Measurements from ENCODE around the gene FUT2.

Gene FUT2

DNA sequence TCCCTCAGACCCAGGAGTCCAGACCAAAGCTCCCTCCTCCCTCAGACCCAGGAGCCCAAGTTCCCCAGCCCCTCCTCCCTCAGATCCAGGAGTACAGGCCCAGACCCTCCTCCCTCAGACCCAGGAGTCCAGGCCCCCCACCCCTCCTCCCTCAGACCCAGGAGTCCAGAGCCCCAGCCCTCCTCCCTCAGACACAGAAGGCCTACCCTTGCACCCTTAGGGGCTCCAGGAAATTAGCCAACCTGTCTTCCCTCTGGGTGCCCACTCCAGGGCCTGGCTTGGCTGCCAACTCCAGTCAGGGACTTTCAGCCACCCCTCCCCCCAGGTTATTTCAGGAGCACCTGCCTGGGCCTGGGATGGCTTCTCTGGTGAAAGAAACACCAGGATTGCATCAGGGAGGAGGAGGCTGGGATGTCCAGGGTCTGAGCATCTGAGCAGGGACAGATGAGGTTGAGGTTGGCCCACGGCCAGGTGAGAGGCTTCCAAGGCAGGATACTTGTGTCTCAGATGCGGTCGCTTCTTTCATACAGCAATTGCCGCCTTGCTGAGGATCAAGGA, 59.4 kb downstream of the FUT2 start, which contains the start of gene FGF21 (continued):
- peak; percentile 25; the same call in 1 of the 2 replicates for TF ChIP-seq ZBTB10 (tag by site-specific recombination; IDR thresholded peaks at IDR 0.05)
- TF ChIP-seq ZNF311 (tag by site-specific recombination; IDR thresholded peaks at IDR 0.05; ENCODE audit: borderline replicate concordance), result no peak
- no peak for TF ChIP-seq ZNF48 (tag by site-specific recombination; IDR thresholded peaks at IDR 0.05)
- no peak for TF ChIP-seq WT1 (tag by site-specific recombination; IDR thresholded peaks at IDR 0.05)
- TF ChIP-seq GLI4 (tag by site-specific recombination; IDR thresholded peaks at IDR 0.05), result no peak
- no peak for TF ChIP-seq BCL11A (tag by site-specific recombination; IDR thresholded peaks at IDR 0.05; ENCODE audit: low read depth)
- 0 out of 2 replicates have a peak, but pooled peaks have one; percentile 9 for TF ChIP-seq SCRT2 (tag by site-specific recombination; IDR thresholded peaks at IDR 0.05)
- TF ChIP-seq ZNF239 (tag by site-specific recombination; IDR thresholded peaks at IDR 0.05), result no peak
- TF ChIP-seq, protein P1, sequence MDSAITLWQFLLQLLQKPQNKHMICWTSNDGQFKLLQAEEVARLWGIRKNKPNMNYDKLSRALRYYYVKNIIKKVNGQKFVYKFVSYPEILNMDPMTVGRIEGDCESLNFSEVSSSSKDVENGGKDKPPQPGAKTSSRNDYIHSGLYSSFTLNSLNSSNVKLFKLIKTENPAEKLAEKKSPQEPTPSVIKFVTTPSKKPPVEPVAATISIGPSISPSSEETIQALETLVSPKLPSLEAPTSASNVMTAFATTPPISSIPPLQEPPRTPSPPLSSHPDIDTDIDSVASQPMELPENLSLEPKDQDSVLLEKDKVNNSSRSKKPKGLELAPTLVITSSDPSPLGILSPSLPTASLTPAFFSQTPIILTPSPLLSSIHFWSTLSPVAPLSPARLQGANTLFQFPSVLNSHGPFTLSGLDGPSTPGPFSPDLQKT (IDR thresholded peaks at IDR 0.05; ENCODE audit: borderline replicate concordance, low read depth, low read length), result no peak
- TF ChIP-seq EGR2 (tag by site-specific recombination; IDR thresholded peaks at IDR 0.05; ENCODE audit: low read depth), result no peak
- TF ChIP-seq SALL2 (tag by site-specific recombination; IDR thresholded peaks at IDR 0.05; ENCODE audit: borderline replicate concordance), result no peak
- TF ChIP-seq ZNF23 (tag by site-specific recombination; IDR thresholded peaks at IDR 0.05; ENCODE audit: borderline replicate concordance), result no peak
- TF ChIP-seq ZNF175 (tag by site-specific recombination; IDR thresholded peaks at IDR 0.05), result no peak
- TF ChIP-seq KLF7 (tag by site-specific recombination; IDR thresholded peaks at IDR 0.05; ENCODE audit: borderline replicate concordance), result no peak; the same call in 1 of the 2 replicates
- TF ChIP-seq ZNF670 (tag by site-specific recombination; IDR thresholded peaks at IDR 0.05; ENCODE audit: low read depth), result no peak
- TF ChIP-seq BCL11B (tag by site-specific recombination; IDR thresholded peaks at IDR 0.05; ENCODE audit: low read depth), result no peak
- TF ChIP-seq ZNF544 (tag by site-specific recombination; IDR thresholded peaks at IDR 0.05), result no peak
- TF ChIP-seq PBX3 (CRISPR knock-in tag; IDR thresholded peaks at IDR 0.05), result no peak
- TF ChIP-seq, protein P2, sequence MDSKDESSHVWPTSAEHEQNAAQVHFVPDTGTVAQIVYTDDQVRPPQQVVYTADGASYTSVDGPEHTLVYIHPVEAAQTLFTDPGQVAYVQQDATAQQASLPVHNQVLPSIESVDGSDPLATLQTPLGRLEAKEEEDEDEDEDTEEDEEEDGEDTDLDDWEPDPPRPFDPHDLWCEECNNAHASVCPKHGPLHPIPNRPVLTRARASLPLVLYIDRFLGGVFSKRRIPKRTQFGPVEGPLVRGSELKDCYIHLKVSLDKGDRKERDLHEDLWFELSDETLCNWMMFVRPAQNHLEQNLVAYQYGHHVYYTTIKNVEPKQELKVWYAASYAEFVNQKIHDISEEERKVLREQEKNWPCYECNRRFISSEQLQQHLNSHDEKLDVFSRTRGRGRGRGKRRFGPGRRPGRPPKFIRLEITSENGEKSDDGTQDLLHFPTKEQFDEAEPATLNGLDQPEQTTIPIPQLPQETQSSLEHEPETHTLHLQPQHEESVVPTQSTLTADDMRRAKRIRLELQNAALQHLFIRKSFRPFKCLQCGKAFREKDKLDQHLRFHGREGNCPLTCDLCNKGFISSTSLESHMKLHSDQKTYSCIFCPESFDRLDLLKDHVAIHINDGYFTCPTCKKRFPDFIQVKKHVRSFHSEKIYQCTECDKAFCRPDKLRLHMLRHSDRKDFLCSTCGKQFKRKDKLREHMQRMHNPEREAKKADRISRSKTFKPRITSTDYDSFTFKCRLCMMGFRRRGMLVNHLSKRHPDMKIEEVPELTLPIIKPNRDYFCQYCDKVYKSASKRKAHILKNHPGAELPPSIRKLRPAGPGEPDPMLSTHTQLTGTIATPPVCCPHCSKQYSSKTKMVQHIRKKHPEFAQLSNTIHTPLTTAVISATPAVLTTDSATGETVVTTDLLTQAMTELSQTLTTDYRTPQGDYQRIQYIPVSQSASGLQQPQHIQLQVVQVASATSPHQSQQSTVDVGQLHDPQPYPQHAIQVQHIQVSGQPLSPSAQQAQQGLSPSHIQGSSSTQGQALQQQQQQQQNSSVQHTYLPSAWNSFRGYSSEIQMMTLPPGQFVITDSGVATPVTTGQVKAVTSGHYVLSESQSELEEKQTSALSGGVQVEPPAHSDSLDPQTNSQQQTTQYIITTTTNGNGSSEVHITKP (tag by site-specific recombination; IDR thresholded peaks at IDR 0.05), result peak; percentile 50; the same call in 1 of the 2 replicates
- no peak for TF ChIP-seq GLIS2 (tag by site-specific recombination; IDR thresholded peaks at IDR 0.05)
- TF ChIP-seq ZNF580 (tag by site-specific recombination; IDR thresholded peaks at IDR 0.05), result 0 out of 2 replicates have a peak, but pooled peaks have one; percentile 13
- TF ChIP-seq ZNF585B (tag by site-specific recombination; IDR thresholded peaks at IDR 0.05), result no peak
- TF ChIP-seq, protein P3, sequence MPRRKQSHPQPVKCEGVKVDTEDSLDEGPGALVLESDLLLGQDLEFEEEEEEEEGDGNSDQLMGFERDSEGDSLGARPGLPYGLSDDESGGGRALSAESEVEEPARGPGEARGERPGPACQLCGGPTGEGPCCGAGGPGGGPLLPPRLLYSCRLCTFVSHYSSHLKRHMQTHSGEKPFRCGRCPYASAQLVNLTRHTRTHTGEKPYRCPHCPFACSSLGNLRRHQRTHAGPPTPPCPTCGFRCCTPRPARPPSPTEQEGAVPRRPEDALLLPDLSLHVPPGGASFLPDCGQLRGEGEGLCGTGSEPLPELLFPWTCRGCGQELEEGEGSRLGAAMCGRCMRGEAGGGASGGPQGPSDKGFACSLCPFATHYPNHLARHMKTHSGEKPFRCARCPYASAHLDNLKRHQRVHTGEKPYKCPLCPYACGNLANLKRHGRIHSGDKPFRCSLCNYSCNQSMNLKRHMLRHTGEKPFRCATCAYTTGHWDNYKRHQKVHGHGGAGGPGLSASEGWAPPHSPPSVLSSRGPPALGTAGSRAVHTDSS (tag by site-specific recombination; IDR thresholded peaks at IDR 0.05), result peak; percentile 44; the same call in 1 of the 2 replicates
- no peak for TF ChIP-seq YY2 (tag by site-specific recombination; IDR thresholded peaks at IDR 0.05)
- TF ChIP-seq ZNF223 (tag by site-specific recombination; IDR thresholded peaks at IDR 0.05), result no peak
- peak; percentile 49; the same call in 1 of the 2 replicates for TF ChIP-seq ZBTB48 (tag by site-specific recombination; IDR thresholded peaks at IDR 0.05)
- TF ChIP-seq ZNF596 (tag by site-specific recombination; IDR thresholded peaks at IDR 0.05), result no peak
- no peak for TF ChIP-seq GLIS1 (tag by site-specific recombination; IDR thresholded peaks at IDR 0.05)
- TF ChIP-seq ZNF391 (tag by site-specific recombination; IDR thresholded peaks at IDR 0.05; ENCODE audit: borderline replicate concordance, low read depth), result no peak
- no peak for TF ChIP-seq MYNN (tag by site-specific recombination; IDR thresholded peaks at IDR 0.05; ENCODE audit: borderline replicate concordance)
- TF ChIP-seq OVOL3 (tag by site-specific recombination; IDR thresholded peaks at IDR 0.05), result no peak

Measured in HEK293 (cell line).